ENCODE measurements around the gene NCAM1.
A peak's percentile ranks its signal among the peaks of the same experiment; 100 is the strongest.
"Not testable (repeated sequence)": the region's sequence is repeated elsewhere in the genome, so short reads cannot be mapped to it uniquely, and the experiment has no call there.

Gene NCAM1

GRCh38 chr11:113293936-113294335 lies 332.7 kb downstream of the NCAM1 start:
- Histone ChIP-seq H3K9me3 (ENCODE audit: control insufficient read depth, insufficient read depth, low read depth, low read length) (no peaks in the 10 kb centered on the region), H3K9ac (ENCODE audit: low read length) (no peak overlapping the region), H3K4me3 (ENCODE audit: low read depth, low read length) (no peak overlapping the region), H3K27ac (ENCODE audit: low read depth, low read length) (no peak overlapping the region), H3K27me3 (ENCODE audit: control insufficient read depth, insufficient read depth, low read length) (no peaks in the 10 kb centered on the region), H3K4me1 (ENCODE audit: control insufficient read depth, insufficient read depth, low read length) (peaks cover 20% of the 10 kb centered on the region), H3K36me3 (ENCODE audit: control insufficient read depth, insufficient read depth, low read length) (no peaks in the 10 kb centered on the region)

DNA sequence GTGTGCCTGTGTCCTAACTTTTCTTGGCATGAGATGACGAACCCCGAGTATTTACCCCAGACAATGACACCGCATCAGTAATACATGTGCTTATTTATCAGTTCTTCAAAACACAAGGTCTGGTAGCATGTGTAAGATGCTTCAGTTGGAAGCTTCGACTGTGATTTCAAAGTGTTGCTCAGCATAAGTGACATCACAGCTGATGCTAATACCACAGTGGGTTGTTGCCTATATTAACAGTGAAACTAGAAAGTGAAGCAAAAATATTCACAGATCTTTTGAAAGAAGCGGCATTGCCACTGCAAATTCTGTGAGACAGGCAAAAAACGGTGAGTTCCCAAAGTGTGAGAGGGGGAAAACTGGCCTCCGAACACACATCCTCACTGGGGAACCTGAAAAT lies 334.8 kb downstream of the NCAM1 start:
- Histone ChIP-seq H3K4me1 (ENCODE audit: control insufficient read depth, insufficient read depth, low read length) (peaks cover 20% of the 10 kb centered on the region), H3K9me3 (ENCODE audit: control insufficient read depth, insufficient read depth, low read depth, low read length) (no peaks in the 10 kb centered on the region), H3K27me3 (ENCODE audit: control insufficient read depth, insufficient read depth, low read length) (no peaks in the 10 kb centered on the region), H3K9ac (ENCODE audit: low read length) (no peak overlapping the region), H3K27ac (ENCODE audit: low read depth, low read length) (no peak overlapping the region), H3K36me3 (ENCODE audit: control insufficient read depth, insufficient read depth, low read length) (no peaks in the 10 kb centered on the region), H3K4me3 (ENCODE audit: low read depth, low read length) (no peak overlapping the region)

- no peak overlapping the region for H3K27ac ChIP-seq (ENCODE audit: low read depth, low read length)
- peaks cover 20% of the 10 kb centered on the region for H3K4me1 ChIP-seq (ENCODE audit: control insufficient read depth, insufficient read depth, low read length)
- H3K9ac ChIP-seq (ENCODE audit: low read length): no peak overlapping the region
- no peak overlapping the region for H3K4me3 ChIP-seq (ENCODE audit: low read depth, low read length)
- no peaks in the 10 kb centered on the region for H3K36me3 ChIP-seq (ENCODE audit: control insufficient read depth, insufficient read depth, low read length)
- H3K27me3 ChIP-seq (ENCODE audit: control insufficient read depth, insufficient read depth, low read length): no peaks in the 10 kb centered on the region
- H3K9me3 ChIP-seq (ENCODE audit: control insufficient read depth, insufficient read depth, low read depth, low read length): no peaks in the 10 kb centered on the region
Observed at GRCh38 chr11:113296447-113297205, 335.4 kb downstream of the NCAM1 start.

DNA sequence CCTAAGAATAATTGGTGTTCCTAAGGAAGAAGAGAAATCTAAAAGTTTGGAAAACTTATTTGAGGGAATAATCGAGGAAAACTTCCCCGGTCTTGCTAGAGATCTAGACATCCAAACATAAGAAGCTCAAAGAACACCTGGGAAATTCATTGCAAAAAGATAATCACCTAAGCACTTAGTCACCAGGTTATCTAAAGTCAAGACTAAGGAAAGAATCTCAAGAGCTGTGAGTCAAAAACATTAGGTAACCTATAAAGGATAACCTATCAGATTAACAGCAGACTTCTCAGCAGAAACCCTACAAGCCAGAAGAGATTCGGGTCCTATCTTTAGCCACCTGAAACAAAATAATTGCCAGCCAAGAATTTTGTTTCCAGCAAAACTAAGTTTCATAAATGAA lies 337.3 kb downstream of the NCAM1 start:
- not testable (repeated sequence) for H3K27me3 ChIP-seq (ENCODE audit: control insufficient read depth, insufficient read depth, low read length); H3K9me3 ChIP-seq (ENCODE audit: control insufficient read depth, insufficient read depth, low read depth, low read length); H3K4me3 ChIP-seq (ENCODE audit: low read depth, low read length); H3K36me3 ChIP-seq (ENCODE audit: control insufficient read depth, insufficient read depth, low read length); H3K27ac ChIP-seq (ENCODE audit: low read depth, low read length); H3K9ac ChIP-seq (ENCODE audit: low read length)
- H3K4me1 ChIP-seq (ENCODE audit: control insufficient read depth, insufficient read depth, low read length): peaks cover 18% of the 10 kb centered on the region

- Histone ChIP-seq H3K36me3 (ENCODE audit: control insufficient read depth, insufficient read depth, low read length) (no peaks in the 10 kb centered on the region), H3K4me1 (ENCODE audit: control insufficient read depth, insufficient read depth, low read length) (no peaks in the 10 kb centered on the region), H3K9me3 (ENCODE audit: control insufficient read depth, insufficient read depth, low read depth, low read length) (no peaks in the 10 kb centered on the region)
Observed at GRCh38 chr11:113304916-113305315, 343.7 kb downstream of the NCAM1 start.

GRCh38 chr11:113305440-113306336 lies 344.5 kb downstream of the NCAM1 start:
- Histone ChIP-seq H3K36me3 (ENCODE audit: control insufficient read depth, insufficient read depth, low read length) (no peaks in the 10 kb centered on the region), H3K4me1 (ENCODE audit: control insufficient read depth, insufficient read depth, low read length) (no peaks in the 10 kb centered on the region), H3K9ac (ENCODE audit: low read length) (no peak overlapping the region), H3K27me3 (ENCODE audit: control insufficient read depth, insufficient read depth, low read length) (peaks cover 5% of the 10 kb centered on the region; the same call in 1 of the 2 replicates), H3K9me3 (ENCODE audit: control insufficient read depth, insufficient read depth, low read depth, low read length) (no peaks in the 10 kb centered on the region), H3K4me3 (ENCODE audit: low read depth, low read length) (no peak overlapping the region), H3K27ac (ENCODE audit: low read depth, low read length) (no peak overlapping the region)

More at GRCh38 chr11:113304916-113305315, 343.7 kb downstream of the NCAM1 start:
- Histone ChIP-seq H3K27ac (ENCODE audit: low read depth, low read length) (no peak overlapping the region), H3K4me3 (ENCODE audit: low read depth, low read length) (no peak overlapping the region), H3K27me3 (ENCODE audit: control insufficient read depth, insufficient read depth, low read length) (peaks cover 5% of the 10 kb centered on the region; the same call in 1 of the 2 replicates), H3K9ac (ENCODE audit: low read length) (no peak overlapping the region)

DNA sequence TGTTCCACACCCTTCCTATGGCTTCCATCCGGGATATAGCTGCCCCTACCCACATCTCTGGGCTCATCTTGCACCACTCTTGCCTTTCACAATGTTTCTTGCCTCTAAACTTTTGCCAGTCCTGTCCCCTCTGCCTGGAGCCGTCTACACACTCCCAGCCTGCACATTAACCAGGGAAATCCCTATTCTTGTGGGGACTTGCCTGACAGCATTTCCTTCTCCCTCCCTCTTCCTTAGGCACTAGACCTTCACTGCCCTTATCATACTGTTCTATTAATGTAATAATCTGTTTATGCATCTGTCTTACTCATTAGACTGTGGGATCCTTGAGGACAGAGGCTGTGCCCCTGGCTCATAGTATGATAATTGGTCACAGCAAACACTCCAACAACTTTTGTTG lies 347.4 kb downstream of the NCAM1 start:
- H3K36me3 ChIP-seq (ENCODE audit: control insufficient read depth, insufficient read depth, low read length): no peaks in the 10 kb centered on the region
- no peak overlapping the region for H3K9ac ChIP-seq (ENCODE audit: low read length)
- peaks cover 12% of the 10 kb centered on the region for H3K27me3 ChIP-seq (ENCODE audit: control insufficient read depth, insufficient read depth, low read length)
- no peaks in the 10 kb centered on the region for H3K9me3 ChIP-seq (ENCODE audit: control insufficient read depth, insufficient read depth, low read depth, low read length)
- H3K4me1 ChIP-seq (ENCODE audit: control insufficient read depth, insufficient read depth, low read length): no peaks in the 10 kb centered on the region
- H3K27ac ChIP-seq (ENCODE audit: low read depth, low read length): no peak overlapping the region
- no peak overlapping the region for H3K4me3 ChIP-seq (ENCODE audit: low read depth, low read length)

GRCh38 chr11:113311536-113311935 lies 350.3 kb downstream of the NCAM1 start:
- peaks cover 16% of the 10 kb centered on the region for H3K27me3 ChIP-seq (ENCODE audit: control insufficient read depth, insufficient read depth, low read length)
- no peak overlapping the region for H3K9ac ChIP-seq (ENCODE audit: low read length)
- no peaks in the 10 kb centered on the region for H3K9me3 ChIP-seq (ENCODE audit: control insufficient read depth, insufficient read depth, low read depth, low read length)
- H3K4me3 ChIP-seq (ENCODE audit: low read depth, low read length): no peak overlapping the region
- no peaks in the 10 kb centered on the region for H3K36me3 ChIP-seq (ENCODE audit: control insufficient read depth, insufficient read depth, low read length)
- no peak overlapping the region for H3K27ac ChIP-seq (ENCODE audit: low read depth, low read length)
- H3K4me1 ChIP-seq (ENCODE audit: control insufficient read depth, insufficient read depth, low read length): no peaks in the 10 kb centered on the region

DNA sequence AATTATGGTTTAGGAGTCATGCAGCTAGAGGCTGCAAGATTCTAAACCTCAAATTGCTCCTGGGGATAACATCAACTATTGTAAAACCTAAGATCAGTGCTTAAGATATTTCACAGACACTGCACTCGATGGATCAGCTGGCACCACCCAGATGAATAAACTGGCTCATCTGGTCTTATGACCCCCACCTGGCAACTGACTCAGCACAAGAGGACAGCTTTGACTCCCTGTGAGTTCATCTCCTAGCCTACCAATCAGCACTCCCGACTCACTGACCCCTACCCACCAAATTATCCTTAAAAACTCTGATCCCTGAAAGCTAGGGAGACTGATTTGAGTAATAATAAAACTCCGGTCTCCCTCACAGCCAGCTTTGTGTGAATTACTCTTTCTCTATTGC lies 352.4 kb downstream of the NCAM1 start:
- Histone ChIP-seq H3K36me3 (ENCODE audit: control insufficient read depth, insufficient read depth, low read length) (peaks cover 6% of the 10 kb centered on the region; the same call in 1 of the 2 replicates), H3K4me1 (ENCODE audit: control insufficient read depth, insufficient read depth, low read length) (no peaks in the 10 kb centered on the region), H3K9ac (ENCODE audit: low read length) (no peak overlapping the region), H3K27me3 (ENCODE audit: control insufficient read depth, insufficient read depth, low read length) (peaks cover 13% of the 10 kb centered on the region), H3K9me3 (ENCODE audit: control insufficient read depth, insufficient read depth, low read depth, low read length) (no peaks in the 10 kb centered on the region), H3K27ac (ENCODE audit: low read depth, low read length) (no peak overlapping the region), H3K4me3 (ENCODE audit: low read depth, low read length) (peak overlapping the region; percentile 42; the same call in 1 of the 2 replicates)

DNA sequence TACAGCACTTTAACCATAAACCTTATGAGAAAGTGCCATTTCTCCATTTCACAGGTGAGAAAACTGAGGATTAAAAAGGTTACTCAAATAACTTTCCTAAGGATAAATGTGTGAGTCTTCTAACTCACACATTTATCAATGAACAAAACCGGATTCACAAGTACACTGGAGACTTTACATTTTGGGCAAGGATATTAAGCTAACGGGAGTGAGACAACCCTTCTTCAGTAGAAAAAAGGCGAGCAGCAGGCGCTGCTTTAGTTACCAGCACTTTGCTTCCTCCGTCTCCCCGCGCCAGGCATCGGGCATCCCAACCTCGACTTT lies 352.8 kb downstream of the NCAM1 start:
- Histone ChIP-seq H3K9me3 (ENCODE audit: control insufficient read depth, insufficient read depth, low read depth, low read length) (no peaks in the 10 kb centered on the region), H3K36me3 (ENCODE audit: control insufficient read depth, insufficient read depth, low read length) (peaks cover 6% of the 10 kb centered on the region; the same call in 1 of the 2 replicates), H3K4me1 (ENCODE audit: control insufficient read depth, insufficient read depth, low read length) (no peaks in the 10 kb centered on the region), H3K27ac (ENCODE audit: low read depth, low read length) (no peak overlapping the region), H3K4me3 (ENCODE audit: low read depth, low read length) (peak overlapping the region; percentile 42), H3K9ac (ENCODE audit: low read length) (no peak overlapping the region), H3K27me3 (ENCODE audit: control insufficient read depth, insufficient read depth, low read length) (peaks cover 11% of the 10 kb centered on the region)
